ENCODE results near the gene CTBP2. TPM values are rescaled to one million over a fixed set of nuclear protein-coding genes. Genes with fewer than 3 reads are reported as not detected.
A peak's percentile ranks its signal among the peaks of the same experiment; 100 is the strongest.

The CTBP2 gene
- total RNA-seq, 1 donor from 2014 or later, result 90.6 TPM

DNA sequence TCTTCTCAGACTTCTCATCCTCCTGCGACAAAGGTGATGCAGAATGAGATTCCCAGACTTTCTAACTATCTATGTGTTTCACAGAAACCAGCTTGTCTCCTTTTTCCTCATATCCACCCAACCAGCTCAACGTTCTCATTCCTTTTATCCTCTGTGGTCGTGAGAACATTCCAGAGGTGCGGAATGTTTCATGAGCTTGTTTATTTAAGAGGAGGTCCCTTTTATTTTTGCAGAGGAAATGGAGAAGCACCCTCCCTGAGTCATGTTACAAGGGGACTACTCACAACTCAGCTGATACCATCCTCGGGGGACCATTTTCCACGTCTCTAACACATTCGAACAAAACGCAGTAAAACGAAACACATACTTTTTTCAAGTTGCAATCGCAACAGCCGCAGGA, 125.2 kb downstream of the CTBP2 start:
- Mint-ChIP-seq H3K27me3 (ENCODE audit: low read depth) (no peaks in the 10 kb centered on the region), H3K4me3 (ENCODE audit: unreplicated experiment) (peak overlapping the region; percentile 35), H3K27ac (ENCODE audit: unreplicated experiment) (peak overlapping the region; percentile 99), H3K36me3 (ENCODE audit: low read depth) (peaks cover 2% of the 10 kb centered on the region), H3K4me1 (ENCODE audit: low read depth) (peaks cover 85% of the 10 kb centered on the region), H3K9me3 (ENCODE audit: low read depth) (no peaks in the 10 kb centered on the region)
- TF ChIP-seq, protein P1, sequence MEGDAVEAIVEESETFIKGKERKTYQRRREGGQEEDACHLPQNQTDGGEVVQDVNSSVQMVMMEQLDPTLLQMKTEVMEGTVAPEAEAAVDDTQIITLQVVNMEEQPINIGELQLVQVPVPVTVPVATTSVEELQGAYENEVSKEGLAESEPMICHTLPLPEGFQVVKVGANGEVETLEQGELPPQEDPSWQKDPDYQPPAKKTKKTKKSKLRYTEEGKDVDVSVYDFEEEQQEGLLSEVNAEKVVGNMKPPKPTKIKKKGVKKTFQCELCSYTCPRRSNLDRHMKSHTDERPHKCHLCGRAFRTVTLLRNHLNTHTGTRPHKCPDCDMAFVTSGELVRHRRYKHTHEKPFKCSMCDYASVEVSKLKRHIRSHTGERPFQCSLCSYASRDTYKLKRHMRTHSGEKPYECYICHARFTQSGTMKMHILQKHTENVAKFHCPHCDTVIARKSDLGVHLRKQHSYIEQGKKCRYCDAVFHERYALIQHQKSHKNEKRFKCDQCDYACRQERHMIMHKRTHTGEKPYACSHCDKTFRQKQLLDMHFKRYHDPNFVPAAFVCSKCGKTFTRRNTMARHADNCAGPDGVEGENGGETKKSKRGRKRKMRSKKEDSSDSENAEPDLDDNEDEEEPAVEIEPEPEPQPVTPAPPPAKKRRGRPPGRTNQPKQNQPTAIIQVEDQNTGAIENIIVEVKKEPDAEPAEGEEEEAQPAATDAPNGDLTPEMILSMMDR (IDR thresholded peaks at IDR 0.05), result no peak
- DNase-seq (ENCODE audit: low spot score), result no peak

DNA sequence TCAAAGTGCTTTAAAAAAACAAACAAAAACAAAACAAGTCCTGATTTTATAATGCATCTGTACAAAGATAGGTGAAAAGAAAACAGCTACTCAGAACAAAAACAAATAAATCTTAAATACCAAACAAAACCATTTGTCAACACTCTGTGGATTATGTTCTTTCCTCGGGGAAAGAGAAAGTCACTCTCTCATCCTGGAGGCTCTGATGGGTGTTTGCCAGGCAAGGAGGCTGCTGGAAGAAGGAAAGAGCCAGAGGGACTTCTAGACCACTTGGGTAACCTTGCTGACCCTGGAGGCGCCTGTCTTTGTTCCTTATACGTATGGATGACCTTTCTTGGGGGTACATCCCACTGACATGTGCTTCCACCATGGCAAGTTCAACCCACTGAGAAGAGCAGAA, 125.7 kb downstream of the CTBP2 start:
- Mint-ChIP-seq H3K27me3 (ENCODE audit: low read depth) (no peaks in the 10 kb centered on the region), H3K27ac (ENCODE audit: unreplicated experiment) (peak overlapping the region; percentile 99), H3K9me3 (ENCODE audit: low read depth) (no peaks in the 10 kb centered on the region), H3K4me3 (ENCODE audit: unreplicated experiment) (peak overlapping the region; percentile 35), H3K4me1 (ENCODE audit: low read depth) (peaks cover 88% of the 10 kb centered on the region), H3K36me3 (ENCODE audit: low read depth) (peaks cover 2% of the 10 kb centered on the region)
- no peak for DNase-seq (ENCODE audit: low spot score)
- TF ChIP-seq, protein P1 (IDR thresholded peaks at IDR 0.05), result no peak

DNA sequence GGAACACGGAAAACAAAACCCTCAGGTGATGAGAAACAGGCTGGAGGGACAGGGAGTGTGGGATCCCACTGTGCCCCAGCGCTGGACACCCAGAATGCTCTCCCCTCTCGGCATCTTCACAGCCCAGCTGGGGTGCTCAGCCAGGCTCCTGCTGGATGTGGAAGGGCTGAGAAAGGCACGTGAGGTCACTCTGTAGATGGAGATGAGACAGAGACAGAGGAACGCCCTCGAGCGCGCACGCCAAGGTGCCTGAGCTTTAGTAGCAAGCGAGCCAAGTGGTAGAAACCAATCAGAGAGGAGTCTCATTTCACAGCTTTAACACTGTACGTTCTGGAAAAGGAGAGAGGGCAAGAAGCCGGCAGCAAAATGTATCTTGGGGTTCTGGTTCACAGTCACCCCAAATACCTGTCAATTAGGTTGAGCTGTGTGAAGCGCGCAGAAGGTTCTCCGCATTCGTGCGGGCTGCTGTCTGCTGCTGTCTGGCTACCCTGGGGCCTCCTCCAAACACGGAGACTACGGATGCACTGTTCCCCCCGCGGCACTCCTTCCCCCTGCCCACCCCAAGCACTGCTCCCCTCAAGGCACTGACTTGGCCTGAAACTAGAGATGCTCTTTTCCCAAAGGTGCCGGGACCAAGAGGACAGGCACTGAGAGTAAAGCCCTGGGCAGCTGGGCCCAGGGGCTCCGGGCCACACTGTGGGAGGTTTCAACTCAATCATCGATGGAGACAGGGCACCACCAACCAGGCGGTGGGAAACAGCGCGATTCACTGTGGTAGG, 127.0 kb downstream of the CTBP2 start:
- H3K27ac Mint-ChIP-seq (ENCODE audit: unreplicated experiment), result peak overlapping the region; percentile 99
- DNase-seq (ENCODE audit: low spot score), result no peak
- peaks cover 87% of the 10 kb centered on the region for H3K4me1 Mint-ChIP-seq (ENCODE audit: low read depth)
- H3K36me3 Mint-ChIP-seq (ENCODE audit: low read depth), result peaks cover 2% of the 10 kb centered on the region
- H3K27me3 Mint-ChIP-seq (ENCODE audit: low read depth), result no peaks in the 10 kb centered on the region
- no peak overlapping the region for H3K4me3 Mint-ChIP-seq (ENCODE audit: unreplicated experiment)
- TF ChIP-seq, protein P1 (IDR thresholded peaks at IDR 0.05), result no peak
- no peaks in the 10 kb centered on the region for H3K9me3 Mint-ChIP-seq (ENCODE audit: low read depth)

DNA sequence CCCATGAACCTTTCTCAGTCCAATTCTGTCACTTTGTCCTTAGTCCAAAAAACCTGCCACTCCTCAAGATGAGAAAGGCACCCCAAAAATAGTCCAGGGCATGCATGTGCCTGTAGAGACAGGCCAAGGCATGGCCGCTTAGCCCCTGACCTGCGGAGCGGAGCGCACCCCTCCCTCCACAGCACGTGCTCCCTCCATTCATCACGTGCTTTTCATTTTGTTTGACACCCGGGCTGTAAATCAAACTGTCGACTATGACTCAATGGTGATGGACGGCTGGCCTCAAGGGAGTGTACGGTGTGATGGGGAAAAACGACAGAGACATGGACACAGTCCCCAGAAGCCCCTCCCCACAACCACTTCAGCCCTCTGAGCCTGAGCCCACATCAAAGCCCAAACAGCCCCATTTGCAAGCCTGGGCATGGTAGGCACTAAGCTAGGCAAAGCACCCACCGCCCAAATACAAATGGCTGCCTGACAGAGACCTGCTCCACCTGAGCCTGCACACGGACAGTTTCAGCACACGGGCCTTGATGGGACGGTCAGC, 127.8 kb downstream of the CTBP2 start:
- Mint-ChIP-seq H3K36me3 (ENCODE audit: low read depth) (peaks cover 2% of the 10 kb centered on the region), H3K4me1 (ENCODE audit: low read depth) (peaks cover 85% of the 10 kb centered on the region), H3K27me3 (ENCODE audit: low read depth) (no peaks in the 10 kb centered on the region), H3K27ac (ENCODE audit: unreplicated experiment) (no peak overlapping the region), H3K4me3 (ENCODE audit: unreplicated experiment) (no peak overlapping the region), H3K9me3 (ENCODE audit: low read depth) (no peaks in the 10 kb centered on the region)
- DNase-seq (ENCODE audit: low spot score), result no peak
- TF ChIP-seq, protein P1 (IDR thresholded peaks at IDR 0.05), result no peak

DNA sequence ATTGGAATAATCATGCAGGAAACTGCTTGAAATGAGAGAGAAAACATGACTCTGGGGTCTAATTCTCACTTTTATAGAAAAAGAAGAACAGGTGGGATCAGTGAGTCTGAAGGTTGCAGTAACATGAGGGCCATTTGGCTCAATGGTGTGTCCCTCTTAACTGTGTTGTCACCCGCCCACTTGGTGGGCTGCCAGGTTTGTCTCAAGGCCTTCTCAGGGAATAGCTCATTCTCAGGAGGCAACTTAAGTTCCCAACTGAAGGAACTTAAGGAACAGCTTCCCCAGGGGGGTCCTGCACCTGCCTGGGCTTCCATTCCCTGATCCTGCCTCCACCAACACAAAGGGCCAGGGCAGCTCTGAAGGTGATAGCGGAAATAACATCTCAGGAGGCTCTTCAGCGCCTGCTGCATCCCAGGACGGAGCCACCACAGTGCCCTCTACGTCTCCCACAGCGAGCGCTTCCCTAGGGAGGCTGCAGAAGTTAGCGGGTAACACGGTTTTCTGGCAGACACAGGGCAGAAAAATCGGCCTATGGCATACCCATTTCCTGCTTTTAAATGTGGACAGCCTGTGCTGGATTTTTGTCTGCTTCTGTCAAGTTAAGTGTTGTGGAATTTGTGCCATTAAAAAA, 129.7 kb downstream of the CTBP2 start:
- no peak for DNase-seq (ENCODE audit: low spot score)
- TF ChIP-seq, protein P1 (IDR thresholded peaks at IDR 0.05), result no peak
- H3K27me3 Mint-ChIP-seq (ENCODE audit: low read depth), result no peaks in the 10 kb centered on the region
- H3K27ac Mint-ChIP-seq (ENCODE audit: unreplicated experiment), result peak overlapping the region; percentile 41
- H3K4me1 Mint-ChIP-seq (ENCODE audit: low read depth), result peaks cover 68% of the 10 kb centered on the region
- no peaks in the 10 kb centered on the region for H3K9me3 Mint-ChIP-seq (ENCODE audit: low read depth)
- peaks cover 4% of the 10 kb centered on the region for H3K36me3 Mint-ChIP-seq (ENCODE audit: low read depth)
- H3K4me3 Mint-ChIP-seq (ENCODE audit: unreplicated experiment), result no peak overlapping the region
